Measurements from ENCODE around the gene PGAM1.

- TF ChIP-seq CTCF (IDR thresholded peaks at IDR 0.05) (no peak), POLR2A (IDR thresholded peaks at IDR 0.05) (no peak)
These were observed 48.9 kb downstream of the PGAM1 start for GRCh38 chr10:97474918-97475317.

Data from heart left ventricle (tissue), 13 donors.